Stomach (tissue), 4 donors: ENCODE data around the gene GSAP.

Experiments used
- EP300 ChIP-seq: sonication (generic); formaldehyde crosslinking; IDR thresholded peaks from one replicate; pipeline ENCODE4 v1.6.1; 2017; ENCODE audit warnings: antibody characterized with exemption
- TF ChIP-seq, protein P1 (sequence below), 7 experiments: fragments of 450-650 bp in 4 of 7; fragments of 200-600 bp in 3 of 7; sonication (generic) in 3 of 7; IDR thresholded peaks; one replicate each; pipeline ENCODE4 v1.5.1; 2016 to 2019; ENCODE audit warnings: antibody characterized with exemption in 7 of 7, control low read depth in 2 of 7, mild to moderate bottlenecking in 1 of 7

DNA sequence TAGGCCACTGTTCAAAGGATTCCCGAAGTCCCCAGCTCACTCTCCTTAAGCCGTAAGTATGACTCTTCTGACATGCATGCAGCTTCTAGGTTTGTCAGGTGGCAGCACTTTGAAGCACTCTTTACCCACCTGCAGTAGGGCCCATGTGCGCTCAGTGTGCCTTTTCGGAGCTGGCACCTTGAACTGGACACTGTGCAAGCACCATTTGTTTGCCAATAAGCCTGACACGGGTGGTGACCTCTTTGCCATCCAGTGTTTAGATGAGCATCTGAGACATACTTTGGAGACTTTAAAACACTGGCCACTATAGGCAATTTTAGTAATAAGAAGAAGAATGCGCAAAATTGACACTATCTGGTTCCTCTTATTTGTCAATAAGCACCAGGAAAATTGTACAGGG is 45.7 kb upstream of the GSAP start:
- TF ChIP-seq, protein P1, sequence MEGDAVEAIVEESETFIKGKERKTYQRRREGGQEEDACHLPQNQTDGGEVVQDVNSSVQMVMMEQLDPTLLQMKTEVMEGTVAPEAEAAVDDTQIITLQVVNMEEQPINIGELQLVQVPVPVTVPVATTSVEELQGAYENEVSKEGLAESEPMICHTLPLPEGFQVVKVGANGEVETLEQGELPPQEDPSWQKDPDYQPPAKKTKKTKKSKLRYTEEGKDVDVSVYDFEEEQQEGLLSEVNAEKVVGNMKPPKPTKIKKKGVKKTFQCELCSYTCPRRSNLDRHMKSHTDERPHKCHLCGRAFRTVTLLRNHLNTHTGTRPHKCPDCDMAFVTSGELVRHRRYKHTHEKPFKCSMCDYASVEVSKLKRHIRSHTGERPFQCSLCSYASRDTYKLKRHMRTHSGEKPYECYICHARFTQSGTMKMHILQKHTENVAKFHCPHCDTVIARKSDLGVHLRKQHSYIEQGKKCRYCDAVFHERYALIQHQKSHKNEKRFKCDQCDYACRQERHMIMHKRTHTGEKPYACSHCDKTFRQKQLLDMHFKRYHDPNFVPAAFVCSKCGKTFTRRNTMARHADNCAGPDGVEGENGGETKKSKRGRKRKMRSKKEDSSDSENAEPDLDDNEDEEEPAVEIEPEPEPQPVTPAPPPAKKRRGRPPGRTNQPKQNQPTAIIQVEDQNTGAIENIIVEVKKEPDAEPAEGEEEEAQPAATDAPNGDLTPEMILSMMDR (IDR thresholded peaks at IDR 0.05), result no peak
- no peak for TF ChIP-seq EP300
